Effector memory CD4-positive, alpha-beta T cell (primary cell): Measurements from ENCODE around the gene NAV2.
"Not testable (repeated sequence)": the region's sequence is repeated elsewhere in the genome, so short reads cannot be mapped to it uniquely, and the experiment has no call there.

Experiments
- DNase-seq, 3 donors: peaks; one replicate each; pipeline ENCODE4 v3.0.0-alpha.2; 2020
- H3K27ac ChIP-seq: 2 replicates; pipeline ENCODE4 v1.7.0; 2013; ENCODE audit warnings: mild to moderate bottlenecking, low read length, moderate library complexity; ENCODE audit not compliant: insufficient read depth, poor library complexity, severe bottlenecking
- H3K27me3 ChIP-seq: replicated peaks from 2 replicates; pipeline ENCODE4 v1.7.0; 2013; ENCODE audit warnings: mild to moderate bottlenecking, low read length; ENCODE audit not compliant: insufficient read depth, control insufficient read depth, poor library complexity, severe bottlenecking
- H3K36me3 ChIP-seq: 2 replicates; pipeline ENCODE4 v1.7.0; 2013; ENCODE audit warnings: mild to moderate bottlenecking, low read length, moderate library complexity; ENCODE audit not compliant: control insufficient read depth, insufficient read depth
- H3K4me1 ChIP-seq: 2 replicates; pipeline ENCODE4 v1.7.0; 2013; ENCODE audit warnings: low read length, mild to moderate bottlenecking; ENCODE audit not compliant: control insufficient read depth, insufficient read depth, poor library complexity, severe bottlenecking
- H3K4me3 ChIP-seq: 2 replicates; pipeline ENCODE4 v1.7.0; 2013; ENCODE audit warnings: low read length, low read depth, mild to moderate bottlenecking; ENCODE audit not compliant: insufficient read depth, poor library complexity, severe bottlenecking
- H3K9me3 ChIP-seq: 2 replicates; pipeline ENCODE4 v1.7.0; 2013; ENCODE audit warnings: mild to moderate bottlenecking, low read length, moderate library complexity; ENCODE audit not compliant: control insufficient read depth

NAV2 gene

GRCh38 chr11:20116825-20117224, 404.2 kb downstream of the NAV2 start:
- Histone ChIP-seq H3K9me3 (no peaks in the 10 kb centered on the region), H3K36me3 (no peaks in the 10 kb centered on the region), H3K4me1 (no peaks in the 10 kb centered on the region), H3K27ac (no peak overlapping the region), H3K27me3 (no peaks in the 10 kb centered on the region), H3K4me3 (no peak overlapping the region)
- no peak for DNase-seq

GRCh38 chr11:20117291-20117690, 404.7 kb downstream of the NAV2 start:
- Histone ChIP-seq H3K4me1 (no peaks in the 10 kb centered on the region), H3K27ac (no peak overlapping the region), H3K4me3 (no peak overlapping the region), H3K9me3 (no peaks in the 10 kb centered on the region), H3K36me3 (no peaks in the 10 kb centered on the region), H3K27me3 (no peaks in the 10 kb centered on the region)
- DNase-seq: no peak

GRCh38 chr11:20118209-20118608, 405.6 kb downstream of the NAV2 start:
- no peak for DNase-seq
- Histone ChIP-seq H3K36me3 (no peaks in the 10 kb centered on the region), H3K27me3 (no peaks in the 10 kb centered on the region), H3K27ac (no peak overlapping the region), H3K9me3 (no peaks in the 10 kb centered on the region), H3K4me3 (no peak overlapping the region), H3K4me1 (no peaks in the 10 kb centered on the region)

- Histone ChIP-seq H3K4me3 (no peak overlapping the region), H3K36me3 (no peaks in the 10 kb centered on the region)
- no peak for DNase-seq
These were observed 406.7 kb downstream of the NAV2 start for GRCh38 chr11:20119315-20119714.

GRCh38 chr11:20120134-20120925, 407.7 kb downstream of the NAV2 start:
- Histone ChIP-seq H3K9me3 (no peaks in the 10 kb centered on the region), H3K4me1 (no peaks in the 10 kb centered on the region), H3K27ac (no peak overlapping the region), H3K4me3 (no peak overlapping the region), H3K36me3 (no peaks in the 10 kb centered on the region), H3K27me3 (no peaks in the 10 kb centered on the region)
- DNase-seq: no peak

More at GRCh38 chr11:20119315-20119714, 406.7 kb downstream of the NAV2 start:
- Histone ChIP-seq H3K27ac (no peak overlapping the region), H3K27me3 (no peaks in the 10 kb centered on the region), H3K9me3 (no peaks in the 10 kb centered on the region), H3K4me1 (no peaks in the 10 kb centered on the region)

GRCh38 chr11:20122131-20122530, 409.5 kb downstream of the NAV2 start:
- Histone ChIP-seq H3K27ac (no peak overlapping the region), H3K27me3 (no peaks in the 10 kb centered on the region), H3K4me3 (no peak overlapping the region), H3K4me1 (no peaks in the 10 kb centered on the region), H3K36me3 (no peaks in the 10 kb centered on the region), H3K9me3 (no peaks in the 10 kb centered on the region)
- DNase-seq: no peak

- no peaks in the 10 kb centered on the region for H3K36me3 ChIP-seq
- H3K27ac ChIP-seq: no peak overlapping the region
- no peak for DNase-seq
These were observed 413.3 kb downstream of the NAV2 start for GRCh38 chr11:20125927-20126326.

GRCh38 chr11:20126724-20127123, 414.1 kb downstream of the NAV2 start:
- no peak for DNase-seq
- Histone ChIP-seq H3K9me3 (no peaks in the 10 kb centered on the region), H3K27ac (no peak overlapping the region), H3K36me3 (no peaks in the 10 kb centered on the region), H3K4me1 (no peaks in the 10 kb centered on the region), H3K4me3 (no peak overlapping the region), H3K27me3 (no peaks in the 10 kb centered on the region)

More at GRCh38 chr11:20125927-20126326, 413.3 kb downstream of the NAV2 start:
- no peak overlapping the region for H3K4me3 ChIP-seq
- no peaks in the 10 kb centered on the region for H3K9me3 ChIP-seq
- no peaks in the 10 kb centered on the region for H3K4me1 ChIP-seq
- H3K27me3 ChIP-seq: no peaks in the 10 kb centered on the region

GRCh38 chr11:20127671-20128527, 415.3 kb downstream of the NAV2 start:
- Histone ChIP-seq H3K27ac (no peak overlapping the region), H3K4me3 (no peak overlapping the region), H3K27me3 (no peaks in the 10 kb centered on the region), H3K4me1 (peaks cover 3% of the 10 kb centered on the region), H3K9me3 (no peaks in the 10 kb centered on the region), H3K36me3 (no peaks in the 10 kb centered on the region)
- DNase-seq: peak; percentile 35 to 58 (median 39)

GRCh38 chr11:20128528-20128825, 415.8 kb downstream of the NAV2 start:
- DNase-seq, H3K4me1 ChIP-seq, H3K27me3 ChIP-seq, H3K9me3 ChIP-seq, H3K27ac ChIP-seq, H3K36me3 ChIP-seq, H3K4me3 ChIP-seq: not testable (repeated sequence)
